Measurements from ENCODE around the gene PDSS2.

The PDSS2 gene

DNA sequence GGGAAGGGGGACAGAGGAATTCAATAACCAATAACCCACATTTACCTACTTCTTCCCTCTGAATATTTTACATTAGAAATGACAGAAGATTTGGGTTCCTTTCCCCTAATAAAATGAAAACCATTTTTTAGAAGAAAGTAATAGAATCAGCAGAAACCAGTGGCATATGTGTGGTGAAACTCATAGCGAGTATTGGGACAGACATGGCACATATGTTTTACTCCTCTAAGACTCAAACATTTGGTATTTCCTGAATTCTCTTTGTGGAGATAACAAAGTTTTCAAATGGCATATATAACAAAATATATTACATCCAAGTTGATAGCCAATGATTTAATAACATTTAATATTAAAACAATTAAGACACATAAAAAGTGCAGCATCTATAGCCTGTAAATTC is 331.2 kb downstream of the PDSS2 start:
- Histone ChIP-seq H3K23ac (ENCODE audit: low read depth, low read length, poor library complexity) (no peak overlapping the region), H3K9me3 (replicated peaks in 1 of 2; ENCODE audit: control insufficient read depth in 2 of 2, insufficient read depth in 1 of 2, low read depth in 1 of 2, low read length in 2 of 2) (no peaks in the 10 kb centered on the region), H3K4me3 (ENCODE audit: low read length in 2 of 2) (no peak overlapping the region), H3K27me3 (ENCODE audit: control insufficient read depth in 3 of 3, insufficient read depth in 3 of 3, low read depth in 1 of 3, low read length in 3 of 3) (no peaks in the 10 kb centered on the region), H3K4me2 (ENCODE audit: insufficient read depth, low read length, poor library complexity, severe bottlenecking) (no peak overlapping the region), H3K14ac (ENCODE audit: low read length) (no peak overlapping the region), H4K8ac (ENCODE audit: low read depth, low read length) (no peak overlapping the region), H3K18ac (ENCODE audit: low read length) (no peak overlapping the region), H2AFZ (ENCODE audit: low read length) (no peak overlapping the region), H2BK120ac (ENCODE audit: low read depth, low read length) (no peak overlapping the region), H3K27ac (replicated peaks; ENCODE audit: low read length) (no peak overlapping the region), H3K79me1 (ENCODE audit: low read depth, low read length) (no peaks in the 10 kb centered on the region), H3K9ac (ENCODE audit: low read depth, low read length, poor library complexity) (no peak overlapping the region), H3K36me3 (replicated peaks in 1 of 2; ENCODE audit: control insufficient read depth in 2 of 2, insufficient read depth in 2 of 2, low read length in 2 of 2) (no peaks in the 10 kb centered on the region), H3K4ac (ENCODE audit: low read length) (no peak overlapping the region), H2BK12ac (ENCODE audit: low read length) (no peak overlapping the region), H2BK15ac (ENCODE audit: low read length) (no peak overlapping the region), H3K4me1 (ENCODE audit: control insufficient read depth in 2 of 2, insufficient read depth in 1 of 2, low read depth in 1 of 2, low read length in 2 of 2) (peaks cover 0 to 4% of the 10 kb centered on the region in 2 donors), H2BK5ac (ENCODE audit: low read length) (no peak overlapping the region), H4K91ac (ENCODE audit: low read depth, low read length, poor library complexity) (no peak overlapping the region), H2AK5ac (ENCODE audit: low read depth, low read length) (no peak overlapping the region)
- no peak for DNase-seq (ENCODE audit: low spot score)
- WGBS, 2 donors (ENCODE audit: extremely low coverage in 2 of 2, insufficient read length in 2 of 2, insufficient replicate concordance in 1 of 2) = no CpG with 5 or more reads among the region's 1 CpG

DNA sequence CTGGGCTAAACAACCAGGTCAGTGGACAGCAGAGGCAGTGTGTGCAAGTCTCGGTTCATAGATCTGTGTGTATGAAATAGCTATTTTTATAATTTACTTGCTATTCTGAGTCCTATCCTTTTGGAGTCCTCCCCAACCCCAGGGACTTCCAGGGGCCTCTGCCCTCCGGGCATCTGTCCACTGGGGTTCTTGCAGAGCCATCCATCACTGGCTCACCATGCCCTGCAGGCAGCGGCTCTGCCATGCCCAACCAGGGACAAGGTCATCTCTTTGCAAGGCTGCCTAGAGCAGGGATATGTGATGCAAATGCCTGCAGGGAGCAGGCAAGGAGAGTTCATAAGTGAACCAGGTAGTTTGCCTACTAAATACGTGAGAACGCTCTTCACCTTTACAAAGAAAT is 333.6 kb downstream of the PDSS2 start:
- Histone ChIP-seq H4K8ac (ENCODE audit: low read depth, low read length) (no peak overlapping the region), H3K9me3 (replicated peaks in 1 of 2; ENCODE audit: control insufficient read depth in 2 of 2, insufficient read depth in 1 of 2, low read depth in 1 of 2, low read length in 2 of 2) (no peaks in the 10 kb centered on the region), H3K27ac (replicated peaks; ENCODE audit: low read length) (no peak overlapping the region), H3K14ac (ENCODE audit: low read length) (no peak overlapping the region), H3K79me1 (ENCODE audit: low read depth, low read length) (no peaks in the 10 kb centered on the region), H2BK120ac (ENCODE audit: low read depth, low read length) (no peak overlapping the region), H3K4me3 (ENCODE audit: low read length in 2 of 2) (no peak overlapping the region), H2AK5ac (ENCODE audit: low read depth, low read length) (no peak overlapping the region), H2BK15ac (ENCODE audit: low read length) (no peak overlapping the region), H2BK12ac (ENCODE audit: low read length) (no peak overlapping the region), H4K91ac (ENCODE audit: low read depth, low read length, poor library complexity) (no peak overlapping the region), H3K18ac (ENCODE audit: low read length) (peak overlapping the region; percentile 48), H3K27me3 (ENCODE audit: control insufficient read depth in 3 of 3, insufficient read depth in 3 of 3, low read depth in 1 of 3, low read length in 3 of 3) (no peaks in the 10 kb centered on the region), H2BK5ac (ENCODE audit: low read length) (no peak overlapping the region), H3K4me1 (ENCODE audit: control insufficient read depth in 2 of 2, insufficient read depth in 1 of 2, low read depth in 1 of 2, low read length in 2 of 2) (peaks cover 0 to 4% of the 10 kb centered on the region in 2 donors), H3K23ac (ENCODE audit: low read depth, low read length, poor library complexity) (no peak overlapping the region), H3K36me3 (replicated peaks in 1 of 2; ENCODE audit: control insufficient read depth in 2 of 2, insufficient read depth in 2 of 2, low read length in 2 of 2) (no peaks in the 10 kb centered on the region), H2AFZ (ENCODE audit: low read length) (no peak overlapping the region), H3K9ac (ENCODE audit: low read depth, low read length, poor library complexity) (no peak overlapping the region), H3K4ac (ENCODE audit: low read length) (no peak overlapping the region), H3K4me2 (ENCODE audit: insufficient read depth, low read length, poor library complexity, severe bottlenecking) (no peak overlapping the region)
- DNase-seq (ENCODE audit: low spot score) = no peak
- no CpG with 5 or more reads among the region's 5 CpGs for WGBS, 2 donors (ENCODE audit: extremely low coverage in 2 of 2, insufficient read length in 2 of 2, insufficient replicate concordance in 1 of 2)

DNA sequence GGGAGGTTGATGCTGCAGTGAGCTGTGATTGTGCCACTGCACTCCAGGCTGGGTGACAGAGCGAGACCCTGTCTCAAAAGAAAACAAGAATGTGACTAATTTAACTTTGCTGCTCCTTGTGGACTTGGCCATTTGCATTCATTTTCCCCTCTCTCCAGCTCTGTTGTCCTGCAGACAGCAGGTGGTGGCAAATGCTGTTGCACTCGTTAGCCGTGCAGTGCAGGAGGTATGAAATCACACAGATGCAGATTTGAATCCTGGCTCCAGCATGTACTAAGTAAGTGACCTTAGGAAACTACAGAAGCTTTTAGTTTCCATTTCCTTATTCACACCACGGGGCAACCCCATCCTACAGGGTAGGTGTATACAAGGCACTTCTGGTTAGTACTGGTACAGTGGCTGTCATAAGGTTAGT is 334.4 kb downstream of the PDSS2 start:
- no peak overlapping the region for H3K4me2 ChIP-seq (ENCODE audit: insufficient read depth, low read length, poor library complexity, severe bottlenecking)
- H3K9ac ChIP-seq (ENCODE audit: low read depth, low read length, poor library complexity) = no peak overlapping the region
- H2BK120ac ChIP-seq (ENCODE audit: low read depth, low read length) = no peak overlapping the region
- H3K27me3 ChIP-seq (ENCODE audit: control insufficient read depth in 3 of 3, insufficient read depth in 3 of 3, low read depth in 1 of 3, low read length in 3 of 3) = no peaks in the 10 kb centered on the region
- no peaks in the 10 kb centered on the region for H3K9me3 ChIP-seq (replicated peaks in 1 of 2; ENCODE audit: control insufficient read depth in 2 of 2, insufficient read depth in 1 of 2, low read depth in 1 of 2, low read length in 2 of 2)
- WGBS, 2 donors (ENCODE audit: extremely low coverage in 2 of 2, insufficient read length in 2 of 2, insufficient replicate concordance in 1 of 2) = no CpG with 5 or more reads among the region's 4 CpGs
- H3K4ac ChIP-seq (ENCODE audit: low read length) = no peak overlapping the region
- no peak overlapping the region for H3K27ac ChIP-seq (replicated peaks; ENCODE audit: low read length)
- no peak overlapping the region for H3K18ac ChIP-seq (ENCODE audit: low read length)
- no peak overlapping the region for H2AK5ac ChIP-seq (ENCODE audit: low read depth, low read length)
- peaks cover 0 to 4% of the 10 kb centered on the region in 2 donors for H3K4me1 ChIP-seq (ENCODE audit: control insufficient read depth in 2 of 2, insufficient read depth in 1 of 2, low read depth in 1 of 2, low read length in 2 of 2)
- H2BK5ac ChIP-seq (ENCODE audit: low read length) = no peak overlapping the region
- H2BK12ac ChIP-seq (ENCODE audit: low read length) = no peak overlapping the region
- H4K8ac ChIP-seq (ENCODE audit: low read depth, low read length) = no peak overlapping the region
- no peak for DNase-seq (ENCODE audit: low spot score)
- H3K36me3 ChIP-seq (replicated peaks in 1 of 2; ENCODE audit: control insufficient read depth in 2 of 2, insufficient read depth in 2 of 2, low read length in 2 of 2) = no peaks in the 10 kb centered on the region
- no peak overlapping the region for H3K14ac ChIP-seq (ENCODE audit: low read length)
- no peak overlapping the region for H2BK15ac ChIP-seq (ENCODE audit: low read length)
- H2AFZ ChIP-seq (ENCODE audit: low read length) = peak overlapping the region; percentile 31
- H3K23ac ChIP-seq (ENCODE audit: low read depth, low read length, poor library complexity) = no peak overlapping the region
- H4K91ac ChIP-seq (ENCODE audit: low read depth, low read length, poor library complexity) = no peak overlapping the region
- H3K4me3 ChIP-seq (ENCODE audit: low read length in 2 of 2) = no peak overlapping the region
- no peaks in the 10 kb centered on the region for H3K79me1 ChIP-seq (ENCODE audit: low read depth, low read length)

DNA sequence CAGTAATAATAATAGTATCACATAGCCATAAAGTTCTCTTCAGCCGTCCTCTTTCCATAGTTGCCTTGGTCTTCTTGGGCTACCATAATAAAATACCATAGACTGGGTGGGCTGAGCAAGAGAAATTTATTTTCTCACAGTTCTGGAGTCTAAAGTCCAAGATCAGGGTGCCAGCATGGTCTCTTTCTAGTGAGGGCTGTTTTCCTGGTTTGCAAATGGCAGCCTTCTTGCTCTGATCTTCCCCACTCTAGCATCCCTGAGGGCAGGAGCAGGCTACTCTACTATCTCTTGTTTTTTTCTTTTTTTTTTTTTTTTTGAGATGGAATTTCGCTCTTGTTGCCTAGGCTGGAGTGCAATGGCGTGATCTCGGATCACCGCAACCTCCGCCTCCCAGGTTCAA is 335.9 kb downstream of the PDSS2 start:
- Histone ChIP-seq H3K4me1 (ENCODE audit: control insufficient read depth in 2 of 2, insufficient read depth in 1 of 2, low read depth in 1 of 2, low read length in 2 of 2) (peaks cover 0 to 4% of the 10 kb centered on the region in 2 donors), H2BK5ac (ENCODE audit: low read length) (no peak overlapping the region), H3K36me3 (replicated peaks in 1 of 2; ENCODE audit: control insufficient read depth in 2 of 2, insufficient read depth in 2 of 2, low read length in 2 of 2) (no peaks in the 10 kb centered on the region), H2AK5ac (ENCODE audit: low read depth, low read length) (no peak overlapping the region), H2BK120ac (ENCODE audit: low read depth, low read length) (no peak overlapping the region), H2AFZ (ENCODE audit: low read length) (no peak overlapping the region), H3K18ac (ENCODE audit: low read length) (no peak overlapping the region), H3K79me1 (ENCODE audit: low read depth, low read length) (no peaks in the 10 kb centered on the region), H3K4me2 (ENCODE audit: insufficient read depth, low read length, poor library complexity, severe bottlenecking) (no peak overlapping the region), H3K4ac (ENCODE audit: low read length) (no peak overlapping the region), H2BK15ac (ENCODE audit: low read length) (no peak overlapping the region), H4K91ac (ENCODE audit: low read depth, low read length, poor library complexity) (no peak overlapping the region), H3K27ac (replicated peaks; ENCODE audit: low read length) (no peak overlapping the region), H3K4me3 (ENCODE audit: low read length in 2 of 2) (no peak overlapping the region), H3K23ac (ENCODE audit: low read depth, low read length, poor library complexity) (no peak overlapping the region), H3K9me3 (replicated peaks in 1 of 2; ENCODE audit: control insufficient read depth in 2 of 2, insufficient read depth in 1 of 2, low read depth in 1 of 2, low read length in 2 of 2) (no peaks in the 10 kb centered on the region), H2BK12ac (ENCODE audit: low read length) (no peak overlapping the region), H3K14ac (ENCODE audit: low read length) (no peak overlapping the region), H3K27me3 (ENCODE audit: control insufficient read depth in 3 of 3, insufficient read depth in 3 of 3, low read depth in 1 of 3, low read length in 3 of 3) (no peaks in the 10 kb centered on the region), H3K9ac (ENCODE audit: low read depth, low read length, poor library complexity) (no peak overlapping the region), H4K8ac (ENCODE audit: low read depth, low read length) (no peak overlapping the region)
- no CpG with 5 or more reads among the region's 6 CpGs for WGBS, 2 donors (ENCODE audit: extremely low coverage in 2 of 2, insufficient read length in 2 of 2, insufficient replicate concordance in 1 of 2)
- no peak for DNase-seq (ENCODE audit: low spot score)

Measured in neuronal stem cell (in vitro differentiated cells).